ENCODE data around the gene MEOX1. TPM values are rescaled to one million over a fixed set of nuclear protein-coding genes. Genes with fewer than 3 reads are reported as not detected.
A peak's percentile ranks its signal among the peaks of the same experiment; 100 is the strongest.

The MEOX1 gene
- total and polyA plus RNA-seq, 2 of the 8 experiments (the other 6 are each of a cell fraction or from before 2014, with no cell fraction given) = not detected

- TF ChIP-seq SIRT6 (IDR thresholded peaks at IDR 0.05; ENCODE audit: low read length) (no peak), HDAC6 (IDR thresholded peaks at IDR 0.05; ENCODE audit: low read depth, low read length) (no peak), PHF8 (conservative IDR thresholded peaks at IDR 0.05; ENCODE audit: low read depth, low read length) (no peak), CEBPB (IDR thresholded peaks at IDR 0.05; ENCODE audit: low read depth, low read length) (no peak), YY1 (IDR thresholded peaks at IDR 0.05; ENCODE audit: low read depth, low read length) (no peak), SUZ12 (IDR thresholded peaks at IDR 0.05; ENCODE audit: low read length) (no peak)
- Histone ChIP-seq H3K56ac (replicated peaks; ENCODE audit: insufficient read length, low read depth, low read length) (no peak overlapping the region), H3K27ac (ENCODE audit: low read depth, low read length) (no peak overlapping the region), H2BK12ac (ENCODE audit: low read depth, low read length) (0 out of 2 replicates have a peak overlapping the region, but pooled peaks have one; percentile 17), H3K4me1 (replicated peaks in 1 of 4; ENCODE audit: control insufficient read depth in 3 of 4, insufficient read depth in 4 of 4, low read length in 3 of 4) (peaks cover 3 to 27% (median 18%) of the 10 kb centered on the region in 4 experiments; a peak in 5 of 7 replicates), H3K23ac (ENCODE audit: insufficient read length) (no peak overlapping the region), H3K18ac (ENCODE audit: extremely low read depth, low read length) (peak overlapping the region; percentile 48), H2AFZ (ENCODE audit: low read length) (peak overlapping the region; percentile 63), H4K8ac (ENCODE audit: extremely low read depth, insufficient read depth, low read length) (peak overlapping the region; percentile 28; the same call in 1 of the 2 replicates), H3K79me1 (ENCODE audit: low read depth, low read length) (no peaks in the 10 kb centered on the region), H3K14ac (ENCODE audit: insufficient read length) (no peak overlapping the region), H4K5ac (ENCODE audit: insufficient read length, low read depth, low read length) (no peak overlapping the region), H3K23me2 (ENCODE audit: low read depth, low read length) (no peaks in the 10 kb centered on the region), H2BK5ac (ENCODE audit: low read depth, low read length) (peak overlapping the region; percentile 52; the same call in 1 of the 2 replicates), H3K4ac (replicated peaks; ENCODE audit: insufficient read length, low read depth, low read length) (no peak overlapping the region), H3K9me3 (ENCODE audit: insufficient read depth in 2 of 2, low read depth in 1 of 2, low read length in 1 of 2) (no peaks in the 10 kb centered on the region), H3K27me3 (replicated peaks in 1 of 4; ENCODE audit: control insufficient read depth in 3 of 4, extremely low read depth in 1 of 4, insufficient read depth in 3 of 4, low read length in 3 of 4) (no peaks in the 10 kb centered on the region; a peak in 2 of 7 replicates), H3K79me2 (ENCODE audit: control insufficient read depth in 1 of 2, insufficient read depth in 2 of 2, low read length in 2 of 2) (no peaks in the 10 kb centered on the region), H4K91ac (replicated peaks; ENCODE audit: insufficient read length, low read length) (peak overlapping the region; percentile 45), H3K9ac (replicated peaks in 1 of 4; ENCODE audit: extremely low read depth in 1 of 4, low read depth in 3 of 4, low read length in 3 of 4) (no peak overlapping the region), H4K20me1 (replicated peaks in 1 of 2; ENCODE audit: control insufficient read depth in 1 of 2, insufficient read depth in 2 of 2, low read length in 2 of 2) (no peaks in the 10 kb centered on the region), H2BK15ac (ENCODE audit: low read length) (peak overlapping the region; percentile 72), H3K4me2 (ENCODE audit: insufficient read depth in 1 of 2, low read depth in 2 of 2, low read length in 2 of 2) (no peak overlapping the region), H2AK5ac (ENCODE audit: low read depth, low read length) (no peak overlapping the region; the same call in 1 of the 2 replicates), H3K36me3 (ENCODE audit: control insufficient read depth in 2 of 4, insufficient read depth in 4 of 4, low read length in 3 of 4) (no peaks in the 10 kb centered on the region), H2BK20ac (ENCODE audit: low read length) (peak overlapping the region; percentile 66; the same call in 1 of the 2 replicates), H3K4me3 (ENCODE audit: extremely low read depth in 1 of 4, insufficient read depth in 2 of 4, low read depth in 3 of 4, low read length in 4 of 4) (no peak overlapping the region), H2BK120ac (replicated peaks; ENCODE audit: low read depth, low read length) (no peak overlapping the region)
- POLR2A ChIA-PET (ENCODE audit: partially characterized antibody) = interaction anchor here (0.9 to 2.0 kb wide), 3 partner anchors 11 to 101 kb away, joined by 3 to 11 read pairs (median 8); no protein-coding TSS in a partner anchor
- 72% methylated on average over 8 of the region's 9 CpGs; no CpG with 5 or more reads in 1 of the 2 experiments for WGBS, 2 experiments (ENCODE audit: extremely low coverage in 1 of 2, insufficient coverage in 1 of 2, insufficient read length in 1 of 2, insufficient replicate concordance in 2 of 2, low coverage in 1 of 2, low lambda C conversion rate in 2 of 2, missing lambda C conversion rate in 1 of 2)
- no peak for FAIRE-seq
- CTCF ChIA-PET (ENCODE audit: partially characterized antibody) = interaction anchor here (0.8 to 7.0 kb wide), 14 partner anchors 9 to 101 kb away, joined by 3 to 46 read pairs (median 3); no protein-coding TSS in a partner anchor
- no peak for DNase-seq (ENCODE audit: low read depth in 1 of 2, low spot score in 2 of 2)
These were observed 2.8 kb downstream of the MEOX1 start for GRCh38 chr17:43658900-43659299.
